Bronchial epithelial cell (primary cell): Measurements from ENCODE around the gene CHMP4A. TPM values are rescaled to one million over a fixed set of nuclear protein-coding genes. Genes with fewer than 3 reads are reported as not detected.
A peak's percentile ranks its signal among the peaks of the same experiment; 100 is the strongest.
"Not testable (repeated sequence)": the region's sequence is repeated elsewhere in the genome, so short reads cannot be mapped to it uniquely, and the experiment has no call there.

Source experiments
- DNase-seq: peaks from one replicate; pipeline ENCODE4 v3.0.0-alpha.2; 2010; ENCODE audit warnings: low read depth
- FAIRE-seq: peaks from 2 replicates; lab custom pipeline; 2011; peaks lifted over from hg19 to GRCh38; lab: Jason Lieb, UNC
- H3K27me3 ChIP-seq: 2 replicates; pipeline ENCODE4 v1.5.1; 2011; ENCODE audit warnings: low read length; ENCODE audit not compliant: control insufficient read depth, insufficient read depth
- H3K36me3 ChIP-seq: 2 replicates; pipeline ENCODE4 v1.5.1; 2011; ENCODE audit warnings: low read length; ENCODE audit not compliant: control insufficient read depth, insufficient read depth
- H3K4me3 ChIP-seq: 2 replicates; pipeline ENCODE4 v1.5.1; 2011; ENCODE audit warnings: mild to moderate bottlenecking, low read depth, low read length, control low read depth
- total RNA-seq: library from RNA; depleted of rRNA; stranded (reverse); fragments of >200 nt; gene quantifications from 2 replicates; pipeline ENCODE4 v1.2.1, GENCODE V29; 2014
- TF ChIP-seq, protein P1 (sequence below): IDR thresholded peaks from 2 replicates; pipeline ENCODE4 v1.5.1; 2011; ENCODE audit warnings: mild to moderate bottlenecking, moderate library complexity, low read length, control low read depth, inconsistent platforms; ENCODE audit not compliant: insufficient read depth, severe bottlenecking

CHMP4A gene
- total RNA-seq, 1 donor from 2014 or later: 69.8 TPM

DNA sequence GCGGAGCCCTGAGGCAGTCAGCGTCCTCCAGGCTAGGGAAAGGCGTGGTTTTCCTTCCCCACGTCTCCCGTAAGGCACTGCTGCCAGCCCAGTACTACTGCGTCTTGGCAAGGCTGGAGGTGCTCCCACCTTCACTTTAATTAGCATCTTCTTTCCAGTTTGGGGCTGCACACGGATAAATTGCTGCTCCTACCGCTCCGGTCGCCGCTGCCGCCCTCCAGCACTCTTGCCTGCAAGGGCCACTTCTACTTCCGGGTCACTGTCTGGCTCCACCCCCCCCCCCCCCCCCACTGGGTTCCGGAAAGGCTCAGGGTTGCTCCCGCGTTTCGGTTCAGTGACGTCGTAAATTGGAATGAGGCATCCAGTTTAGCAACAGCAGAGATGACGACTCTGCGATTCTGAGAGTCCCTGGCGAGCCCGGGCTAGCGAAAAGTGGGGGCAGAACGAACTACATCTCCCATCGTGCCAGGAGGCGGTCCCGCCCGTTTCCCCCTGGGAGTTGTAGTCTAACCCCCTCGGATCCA lies 18.9 kb upstream of the CHMP4A start, which contains the start of gene NEDD8:
Gene NEDD8, minus strand, starts transcription at position 247 of the 524 bp plus-strand sequence. Its CDS starts 100 bp downstream, at position 147.
- DNase-seq (peak; percentile 97), FAIRE-seq (no peak)
- no peaks in the 10 kb centered on the region for H3K27me3 ChIP-seq
- H3K36me3 ChIP-seq: peaks cover 15% of the 10 kb centered on the region
- TF ChIP-seq, protein P1, sequence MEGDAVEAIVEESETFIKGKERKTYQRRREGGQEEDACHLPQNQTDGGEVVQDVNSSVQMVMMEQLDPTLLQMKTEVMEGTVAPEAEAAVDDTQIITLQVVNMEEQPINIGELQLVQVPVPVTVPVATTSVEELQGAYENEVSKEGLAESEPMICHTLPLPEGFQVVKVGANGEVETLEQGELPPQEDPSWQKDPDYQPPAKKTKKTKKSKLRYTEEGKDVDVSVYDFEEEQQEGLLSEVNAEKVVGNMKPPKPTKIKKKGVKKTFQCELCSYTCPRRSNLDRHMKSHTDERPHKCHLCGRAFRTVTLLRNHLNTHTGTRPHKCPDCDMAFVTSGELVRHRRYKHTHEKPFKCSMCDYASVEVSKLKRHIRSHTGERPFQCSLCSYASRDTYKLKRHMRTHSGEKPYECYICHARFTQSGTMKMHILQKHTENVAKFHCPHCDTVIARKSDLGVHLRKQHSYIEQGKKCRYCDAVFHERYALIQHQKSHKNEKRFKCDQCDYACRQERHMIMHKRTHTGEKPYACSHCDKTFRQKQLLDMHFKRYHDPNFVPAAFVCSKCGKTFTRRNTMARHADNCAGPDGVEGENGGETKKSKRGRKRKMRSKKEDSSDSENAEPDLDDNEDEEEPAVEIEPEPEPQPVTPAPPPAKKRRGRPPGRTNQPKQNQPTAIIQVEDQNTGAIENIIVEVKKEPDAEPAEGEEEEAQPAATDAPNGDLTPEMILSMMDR: no peak
- peak within 1 kb of the TSS; percentile 63 for H3K4me3 ChIP-seq

DNA sequence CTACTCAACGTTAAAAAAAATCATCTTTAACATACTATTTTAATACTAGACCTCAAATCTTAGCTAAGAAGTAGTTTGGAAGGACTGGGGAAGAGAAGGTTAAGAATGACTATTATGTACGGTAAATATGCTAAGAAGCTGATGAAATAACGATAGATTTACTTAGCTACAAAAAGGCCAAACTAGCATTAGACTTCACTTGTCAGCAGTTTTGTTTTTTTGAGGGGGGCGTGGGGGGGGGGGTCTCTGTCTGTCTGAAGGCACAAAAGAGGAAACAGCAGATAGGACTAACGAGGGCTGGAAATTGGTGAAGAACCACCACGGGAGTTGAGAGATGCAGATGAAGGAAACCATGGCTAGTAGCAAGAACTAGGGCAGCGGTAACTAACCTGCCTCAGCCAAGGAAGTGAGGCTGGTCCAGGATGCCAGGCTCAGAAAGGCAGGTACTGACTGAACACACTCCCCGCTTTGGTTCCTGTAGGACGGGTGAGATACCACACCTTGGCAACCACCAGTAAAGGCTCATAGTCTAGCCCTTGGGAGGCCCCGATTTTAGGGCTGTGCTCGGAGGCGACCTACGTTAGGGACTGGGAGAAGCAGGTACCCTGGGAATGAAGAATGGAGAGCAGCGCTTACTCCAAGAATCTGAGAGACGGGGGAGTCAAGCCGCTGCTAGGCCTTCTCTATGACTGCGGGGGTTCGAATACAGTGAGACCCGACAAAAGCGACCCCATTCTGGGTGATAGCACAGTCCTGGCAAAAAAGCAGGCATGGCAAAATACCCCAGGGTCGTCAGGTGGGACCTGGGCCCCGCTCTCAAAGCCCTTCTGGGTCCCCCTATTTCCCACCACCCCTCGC lies 18.2 kb upstream of the CHMP4A start:
- FAIRE-seq (no peak), DNase-seq (peak; percentile 30)
- peak overlapping the region; percentile 63 for H3K4me3 ChIP-seq
- TF ChIP-seq, protein P1: no peak
- no peaks in the 10 kb centered on the region for H3K27me3 ChIP-seq
- peaks cover 12% of the 10 kb centered on the region for H3K36me3 ChIP-seq

DNA sequence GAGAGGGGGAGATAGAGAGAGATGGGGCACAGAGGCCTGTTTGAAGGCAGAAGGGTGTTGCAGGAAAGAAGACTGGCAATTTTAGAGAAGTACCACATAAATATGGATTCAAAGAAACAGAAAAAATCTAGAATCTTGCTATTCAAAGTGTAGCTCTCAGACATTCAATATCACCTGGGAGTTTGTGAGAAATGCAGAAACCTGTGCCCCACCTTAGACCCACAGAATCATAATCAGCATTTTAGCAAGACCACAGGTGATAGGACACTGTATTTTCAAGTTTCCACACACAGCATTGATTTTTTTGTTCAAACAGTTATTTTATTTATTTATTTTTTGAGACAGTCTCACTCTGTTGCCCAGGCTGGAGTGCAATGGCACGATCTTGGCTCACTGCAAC lies 15.6 kb upstream of the CHMP4A start:
- no peak overlapping the region for H3K4me3 ChIP-seq
- FAIRE-seq (no peak), DNase-seq (no peak)
- H3K27me3 ChIP-seq: no peaks in the 10 kb centered on the region
- TF ChIP-seq, protein P1: no peak
- peaks cover 3% of the 10 kb centered on the region for H3K36me3 ChIP-seq

DNA sequence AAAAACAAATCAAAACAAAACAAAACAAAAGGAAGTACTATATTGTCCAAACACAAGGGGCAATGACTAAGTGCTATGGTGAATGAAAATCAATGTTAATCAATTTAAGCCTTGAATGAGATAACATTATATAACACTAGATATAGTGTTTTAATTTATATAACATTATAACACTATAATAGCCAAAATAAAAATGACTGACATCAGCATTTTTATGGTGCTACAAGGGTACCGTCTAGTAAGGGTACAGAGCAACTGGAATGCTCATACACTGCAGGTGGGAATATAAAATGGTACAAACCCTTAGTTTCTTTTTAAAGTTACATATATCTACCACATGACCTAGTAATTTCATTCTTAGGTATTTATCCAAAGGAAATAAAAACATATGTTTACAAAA lies 13.2 kb upstream of the CHMP4A start:
- H3K36me3 ChIP-seq: peaks cover 3% of the 10 kb centered on the region
- FAIRE-seq (no peak), DNase-seq (no peak)
- TF ChIP-seq, protein P1: no peak
- no peak overlapping the region for H3K4me3 ChIP-seq
- H3K27me3 ChIP-seq: no peaks in the 10 kb centered on the region

DNA sequence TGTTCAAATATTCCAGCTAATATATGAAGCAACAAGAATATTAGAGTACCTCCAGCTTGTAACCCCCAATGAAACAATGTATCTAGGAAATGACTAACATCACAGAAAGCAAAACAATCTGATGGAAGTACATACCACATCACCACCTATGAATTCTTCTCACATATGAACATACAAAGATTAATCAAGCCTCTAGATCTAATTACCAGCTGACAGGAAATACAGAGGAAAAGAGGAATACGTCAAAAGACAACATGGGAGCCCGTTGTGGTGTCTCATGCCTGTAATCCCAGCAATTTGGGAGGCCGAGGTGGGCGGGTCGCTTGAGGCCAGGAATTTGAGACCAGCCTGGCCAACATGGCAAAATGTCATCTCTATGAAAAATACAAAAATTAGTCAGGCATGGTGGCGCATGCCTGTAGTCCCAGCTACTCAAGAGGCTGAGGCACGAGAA lies 11.4 kb upstream of the CHMP4A start:
- Histone ChIP-seq H3K27me3 (no peaks in the 10 kb centered on the region), H3K4me3 (no peak overlapping the region), H3K36me3 (peaks cover 1% of the 10 kb centered on the region)
- FAIRE-seq: no peak
- TF ChIP-seq, protein P1: no peak
- DNase-seq: peak; percentile 97

DNA sequence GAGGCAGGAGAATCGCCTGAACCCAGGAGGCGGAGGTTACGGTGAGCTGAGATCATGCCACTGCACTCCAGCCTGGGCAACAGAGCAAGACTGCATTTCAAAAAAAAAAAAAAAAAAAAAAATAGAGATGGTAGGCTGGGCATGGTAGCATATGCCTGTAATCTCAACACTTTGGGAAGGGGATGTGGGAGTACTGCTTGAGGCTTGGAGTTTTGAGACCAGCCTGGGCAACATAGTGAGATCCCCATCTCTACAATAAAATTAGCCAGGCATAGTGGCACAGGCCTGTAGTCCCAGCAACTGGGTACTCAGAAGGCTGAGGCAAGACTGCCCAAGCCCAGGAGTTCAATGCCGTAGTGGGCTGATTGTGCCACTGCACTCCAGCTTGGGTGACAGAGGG lies 9.7 kb upstream of the CHMP4A start:
- not testable (repeated sequence) for DNase-seq, FAIRE-seq, H3K27me3 ChIP-seq, H3K4me3 ChIP-seq, H3K36me3 ChIP-seq
